CD4-positive, alpha-beta T cell treated with Interleukin-15 for 1 hour (primary cell): ENCODE data around the gene OLFM2.
"Not testable (repeated sequence)": the region's sequence is repeated elsewhere in the genome, so short reads cannot be mapped to it uniquely, and the experiment has no call there.

ENCODE experiments used
- DNase-seq: peaks from one replicate; pipeline ENCODE4 v3.0.0-alpha.2; 2020

Gene OLFM2

GRCh38 chr19:9857920-9858746 is 78.2 kb downstream of the OLFM2 start:
- DNase-seq: no peak

- DNase-seq: no peak
Measured at GRCh38 chr19:9857076-9857721, 79.1 kb downstream of the OLFM2 start.

GRCh38 chr19:9856609-9857008 is 79.7 kb downstream of the OLFM2 start:
- no peak for DNase-seq

GRCh38 chr19:9854282-9854846 is 82.0 kb downstream of the OLFM2 start:
- no peak for DNase-seq

GRCh38 chr19:9850235-9850959 is 85.9 kb downstream of the OLFM2 start:
- no peak for DNase-seq

GRCh38 chr19:9849791-9850190 is 86.5 kb downstream of the OLFM2 start:
- no peak for DNase-seq

GRCh38 chr19:9848762-9849161 is 87.6 kb downstream of the OLFM2 start:
- no peak for DNase-seq

GRCh38 chr19:9848060-9848459 is 88.3 kb downstream of the OLFM2 start:
- peak; percentile 44 for DNase-seq

- peak; percentile 29 for DNase-seq
Measured at GRCh38 chr19:9847087-9847671, 89.1 kb downstream of the OLFM2 start.

GRCh38 chr19:9843626-9844273 is 92.6 kb downstream of the OLFM2 start:
- not testable (repeated sequence) for DNase-seq

GRCh38 chr19:9842834-9843625 is 93.3 kb downstream of the OLFM2 start:
- no peak for DNase-seq

- DNase-seq: no peak
Measured at GRCh38 chr19:9839415-9839814, 96.9 kb downstream of the OLFM2 start.

- no peak for DNase-seq
Measured at GRCh38 chr19:9838324-9838723, 98.0 kb downstream of the OLFM2 start.

GRCh38 chr19:9836021-9836420 is 100.3 kb downstream of the OLFM2 start:
- DNase-seq: no peak

- DNase-seq: no peak
Measured at GRCh38 chr19:9835507-9835949, 100.8 kb downstream of the OLFM2 start.

- DNase-seq: peak; percentile 99
Measured at GRCh38 chr19:9834726-9835506, 101.4 kb downstream of the OLFM2 start, which contains the start of gene PIN1. PIN1 (plus strand) TSS chr19:9835318; CDS start chr19:9835345, 27 bp downstream.

- DNase-seq: no peak
Measured at GRCh38 chr19:9834307-9834725, 102.0 kb downstream of the OLFM2 start.

GRCh38 chr19:9828551-9829063 is 107.7 kb downstream of the OLFM2 start:
- DNase-seq: no peak

- peak; percentile 89 for DNase-seq
Measured at GRCh38 chr19:9827289-9828238, 108.8 kb downstream of the OLFM2 start, which contains the start of gene UBL5. UBL5 (plus strand) TSS chr19:9827918; CDS start chr19:9828338, 420 bp downstream.
